ENCODE results near the gene ZNF592.

ZNF592 gene

DNA sequence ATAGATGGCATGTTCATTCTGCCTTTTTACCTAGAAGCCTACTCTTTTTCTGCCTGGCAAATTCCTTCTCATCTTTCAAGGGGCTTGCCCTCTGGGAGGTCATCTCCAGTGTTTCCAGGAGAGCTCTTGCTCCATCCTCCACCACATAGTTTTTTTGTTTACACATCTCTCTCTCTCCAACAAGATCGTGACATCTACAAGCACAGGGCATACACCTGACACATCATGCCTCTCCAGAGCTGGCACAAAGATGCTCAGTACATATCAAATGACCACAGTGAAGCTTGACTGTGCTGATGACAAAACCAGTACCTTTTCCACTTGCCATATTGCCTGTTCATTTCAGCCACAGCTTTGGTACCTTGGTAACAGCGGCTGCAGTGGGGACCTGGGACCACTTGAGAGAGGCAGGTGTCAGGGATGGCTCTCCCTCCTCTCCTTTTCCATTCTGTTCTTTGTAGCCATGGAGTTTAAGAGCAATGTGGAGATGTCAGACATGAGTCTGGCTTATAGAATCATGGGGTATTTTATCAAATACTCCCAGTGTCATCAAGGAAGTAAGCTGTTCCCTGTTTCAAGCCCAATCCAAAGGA is 84.2 kb downstream of the ZNF592 start:
- no peak for DNase-seq

DNA sequence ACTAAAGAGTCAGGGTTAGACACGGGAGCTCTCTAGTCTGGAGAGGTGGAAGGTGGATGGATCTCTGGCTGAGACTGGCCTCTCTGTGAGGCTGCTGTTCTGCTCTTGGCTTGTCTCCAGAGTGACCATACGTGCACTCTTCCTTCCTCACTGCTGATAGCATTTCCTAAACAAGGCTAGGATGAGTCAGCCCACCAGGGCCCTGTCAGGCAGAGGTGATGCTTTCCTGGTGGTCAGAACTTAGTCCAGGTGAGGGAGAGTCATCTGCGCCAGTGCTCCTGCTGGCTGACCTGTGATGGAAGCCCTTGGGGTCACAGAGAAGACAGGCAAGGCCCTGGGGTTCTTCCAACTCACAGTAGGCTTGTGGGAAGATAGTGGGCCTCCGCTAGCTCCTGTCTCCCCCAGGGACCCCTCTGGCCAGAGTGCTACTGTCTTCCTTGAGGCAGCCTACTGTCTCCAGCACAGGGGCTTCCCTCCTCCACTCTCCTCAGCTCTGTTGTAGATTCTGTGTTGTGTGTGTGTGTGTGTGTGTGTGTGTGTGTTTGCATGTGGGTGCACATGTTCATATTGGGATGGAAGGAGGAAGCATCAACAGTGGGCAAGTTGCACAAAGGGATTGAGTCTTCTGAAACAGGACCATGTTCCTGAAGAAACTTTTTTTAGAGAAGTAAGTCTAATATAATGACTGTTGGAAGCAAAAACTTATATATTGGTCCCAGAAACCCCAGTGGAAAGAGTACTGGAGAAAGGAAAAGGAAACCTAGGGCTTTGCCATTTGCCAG is 85.2 kb downstream of the ZNF592 start:
- no peak for DNase-seq

DNA sequence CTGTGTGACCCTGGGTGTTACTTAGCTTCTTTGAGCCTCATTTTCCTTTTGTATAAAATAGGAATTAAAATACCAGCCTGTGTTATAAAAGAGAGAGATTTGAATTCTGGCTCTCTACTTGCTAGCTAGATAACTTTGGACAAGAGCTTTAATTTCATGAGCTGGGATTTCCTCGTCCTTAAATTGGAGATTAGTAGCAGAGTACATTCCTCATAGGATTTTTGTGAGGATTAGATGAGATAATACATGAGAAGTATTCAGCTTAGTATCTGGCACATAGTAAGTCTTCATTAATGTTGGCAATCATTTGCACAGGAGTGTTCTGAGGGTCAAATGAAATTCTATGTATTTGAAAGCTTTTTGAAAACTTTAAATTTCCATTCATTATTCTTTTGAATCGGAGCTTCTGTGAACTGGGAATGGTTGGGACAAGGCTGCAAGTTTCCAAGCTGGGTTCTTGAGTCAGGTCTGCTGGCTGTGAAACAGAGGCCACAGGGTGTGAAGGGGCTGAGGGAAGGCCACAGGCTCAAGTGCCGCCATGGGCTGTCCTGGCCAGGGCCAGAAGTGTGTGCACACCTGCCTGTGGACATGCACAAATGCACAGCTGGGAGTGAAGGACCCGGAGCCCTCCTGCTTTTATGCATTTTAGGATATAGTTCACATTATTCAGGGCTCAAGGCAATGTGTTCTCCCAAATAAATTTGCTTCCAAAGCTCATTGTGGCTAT is 86.0 kb downstream of the ZNF592 start:
- no peak for DNase-seq

DNA sequence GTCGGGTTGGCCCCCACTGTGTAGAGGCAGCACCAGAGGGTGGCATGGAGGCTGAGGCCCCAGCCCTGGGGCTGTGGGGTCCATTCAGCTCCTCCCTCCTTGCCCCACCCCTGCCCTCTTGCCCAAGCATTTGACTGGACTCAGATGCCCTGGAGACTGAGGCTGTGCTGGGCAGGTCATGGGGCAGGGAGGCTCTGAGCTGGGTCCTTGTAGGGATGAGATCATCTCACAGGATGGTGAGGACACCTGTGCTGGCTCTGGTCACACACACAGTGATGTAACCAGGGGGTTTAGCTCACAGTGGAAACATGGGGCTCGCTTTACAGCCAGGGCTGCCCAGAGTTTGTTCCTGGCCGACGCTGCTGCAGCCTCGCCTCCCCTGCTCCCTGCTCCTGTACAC is 86.6 kb downstream of the ZNF592 start:
- no peak for DNase-seq

DNA sequence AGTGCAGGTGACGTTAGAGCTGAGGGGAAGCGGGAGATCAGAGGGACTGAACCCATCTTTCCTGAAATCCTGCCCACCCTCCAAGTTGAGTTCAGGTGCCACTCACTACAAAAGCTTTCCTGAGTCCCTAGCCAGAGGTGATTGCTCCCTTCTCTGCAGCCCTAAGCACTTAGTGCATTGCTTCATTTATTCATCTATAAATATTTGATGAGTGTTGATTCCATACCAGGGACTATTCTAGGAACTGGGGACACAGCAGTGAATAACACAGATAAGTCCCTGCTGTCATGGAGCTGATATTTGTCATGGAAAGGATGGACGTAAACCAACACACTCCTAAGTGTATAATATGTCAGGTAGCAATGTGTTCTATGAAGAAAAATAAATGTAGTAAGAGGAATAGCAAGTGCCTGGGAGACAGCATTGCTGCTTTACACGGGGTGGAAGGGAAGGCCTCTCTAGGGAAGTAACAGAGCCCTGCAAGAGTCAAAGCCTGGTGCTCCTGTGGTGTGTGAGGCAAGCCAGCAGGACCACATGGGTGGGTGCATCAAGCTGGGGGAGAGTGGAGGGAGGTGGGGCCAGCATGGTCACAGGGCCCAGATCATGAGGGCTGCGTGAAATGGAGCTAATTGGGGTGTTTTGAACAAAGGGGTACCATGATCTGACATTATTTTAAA is 87.4 kb downstream of the ZNF592 start:
- DNase-seq: no peak

DNA sequence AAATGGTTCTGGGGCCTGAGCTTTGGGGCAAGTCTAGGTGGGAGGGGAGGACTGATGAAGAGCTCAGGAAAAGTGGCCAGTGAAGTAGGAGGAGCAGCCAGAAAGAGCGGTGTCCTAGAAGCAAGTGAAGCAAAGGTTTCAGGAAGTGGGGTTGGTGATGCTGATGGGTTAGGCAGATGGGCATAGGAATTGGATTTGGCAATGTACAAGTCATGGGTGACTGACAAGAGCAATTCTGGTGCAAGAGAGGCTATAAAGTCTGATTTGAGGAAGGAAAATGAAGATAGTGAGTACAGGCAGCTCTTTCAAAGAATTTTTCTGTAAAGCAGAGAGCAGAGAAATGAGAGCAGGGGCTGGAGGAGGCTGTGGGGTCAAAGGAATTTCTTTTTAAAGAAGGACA is 88.5 kb downstream of the ZNF592 start:
- no peak for DNase-seq

DNA sequence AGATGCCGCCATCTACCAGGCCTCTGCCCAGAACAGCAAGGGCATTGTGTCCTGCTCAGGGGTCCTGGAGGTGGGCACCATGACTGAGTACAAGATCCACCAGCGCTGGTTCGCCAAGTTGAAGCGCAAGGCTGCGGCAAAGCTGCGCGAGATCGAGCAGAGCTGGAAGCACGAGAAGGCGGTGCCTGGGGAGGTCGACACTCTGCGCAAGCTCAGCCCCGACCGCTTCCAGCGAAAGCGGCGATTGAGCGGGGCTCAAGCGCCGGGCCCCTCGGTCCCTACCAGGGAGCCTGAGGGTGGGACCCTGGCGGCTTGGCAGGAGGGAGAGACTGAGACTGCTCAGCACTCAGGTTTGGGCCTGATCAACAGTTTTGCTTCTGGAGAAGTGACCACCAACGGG is 91.3 kb downstream of the ZNF592 start:
- DNase-seq: no peak

DNA sequence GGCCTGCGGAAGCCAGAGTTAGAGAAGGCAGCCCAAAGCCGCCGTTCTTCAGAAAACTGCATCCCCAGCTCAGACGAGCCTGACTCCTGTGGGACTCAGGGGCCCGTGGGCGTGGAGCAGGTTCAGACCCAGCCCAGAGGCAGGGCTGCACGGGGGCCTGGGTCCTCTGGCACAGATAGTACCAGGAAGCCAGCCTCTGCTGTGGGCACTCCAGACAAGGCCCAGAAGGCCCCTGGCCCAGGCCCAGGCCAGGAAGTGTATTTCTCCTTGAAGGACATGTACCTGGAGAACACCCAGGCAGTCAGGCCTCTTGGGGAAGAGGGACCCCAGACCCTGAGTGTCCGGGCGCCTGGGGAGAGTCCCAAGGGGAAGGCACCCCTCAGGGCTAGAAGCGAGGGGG is 91.9 kb downstream of the ZNF592 start:
- DNase-seq: no peak

DNA sequence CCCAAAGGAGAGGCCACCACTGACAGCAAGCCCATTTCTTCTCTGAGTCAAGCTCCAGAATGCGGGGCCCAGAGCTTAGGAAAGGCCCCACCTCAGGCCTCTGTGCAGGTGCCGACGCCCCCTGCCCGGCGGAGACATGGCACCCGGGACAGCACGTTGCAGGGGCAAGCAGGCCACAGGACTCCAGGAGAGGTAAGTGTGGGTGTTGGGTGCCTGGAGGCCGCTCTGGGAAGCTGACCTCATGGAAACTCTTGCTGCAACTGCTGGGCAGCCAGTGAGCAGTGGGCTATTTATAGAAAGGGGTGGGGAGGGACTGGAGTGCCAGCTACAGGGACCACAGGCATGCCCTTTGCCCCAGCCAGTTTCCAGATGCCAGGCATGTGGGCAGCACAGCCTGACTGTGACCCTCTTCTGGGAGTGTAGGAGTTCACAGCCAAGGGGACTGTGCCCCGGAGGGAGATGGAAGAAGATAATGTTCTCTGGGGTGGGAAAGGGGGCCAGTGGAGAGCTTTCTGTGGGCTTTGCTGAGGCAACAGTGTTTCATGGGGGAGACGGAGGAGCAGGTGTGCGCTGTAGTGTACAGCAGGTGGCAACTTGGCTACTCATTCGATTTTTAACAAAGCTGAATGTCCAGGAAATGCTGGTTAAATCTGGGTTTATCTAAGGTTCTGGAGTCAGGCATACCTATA is 92.5 kb downstream of the ZNF592 start:
- no peak for DNase-seq

DNA sequence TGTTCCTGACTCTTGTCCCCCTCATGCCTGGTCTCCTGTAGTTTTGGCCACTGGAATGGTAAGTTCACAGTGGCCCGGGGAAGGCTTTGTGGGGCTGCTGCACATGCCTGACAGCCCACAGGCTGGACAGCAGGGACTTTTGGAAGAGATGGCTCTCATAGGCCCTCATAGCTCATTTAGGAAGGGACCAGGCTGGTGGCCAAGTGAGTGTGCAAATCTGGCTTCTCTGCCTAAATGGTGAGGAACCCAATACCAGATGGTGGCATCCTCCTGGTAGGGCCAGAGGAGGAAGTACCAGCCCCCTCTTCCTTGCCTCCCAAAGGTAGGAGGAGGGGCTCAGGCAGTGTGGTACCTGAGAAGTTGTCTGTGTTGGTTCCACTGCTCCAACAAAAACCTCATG is 94.4 kb downstream of the ZNF592 start:
- DNase-seq: no peak

DNA sequence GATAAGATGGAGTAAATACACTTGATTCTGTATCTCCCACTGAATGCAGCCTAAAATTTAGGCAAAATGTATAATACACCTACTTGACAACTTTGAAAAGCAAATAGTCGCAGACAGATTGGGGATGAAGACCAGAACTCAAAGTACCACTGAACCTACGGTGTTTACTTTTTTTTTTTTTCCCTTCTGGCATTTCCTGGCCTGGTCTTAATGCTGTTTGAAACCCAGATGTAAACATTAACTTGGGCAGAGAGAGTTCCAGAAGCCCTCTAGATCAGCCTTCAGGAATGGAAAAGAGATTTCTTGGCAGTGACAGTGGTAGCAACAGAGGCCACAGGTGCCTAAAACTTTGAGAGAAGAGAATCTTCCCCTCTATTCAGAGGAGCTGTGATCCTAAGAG is 96.6 kb downstream of the ZNF592 start:
- DNase-seq: no peak

DNA sequence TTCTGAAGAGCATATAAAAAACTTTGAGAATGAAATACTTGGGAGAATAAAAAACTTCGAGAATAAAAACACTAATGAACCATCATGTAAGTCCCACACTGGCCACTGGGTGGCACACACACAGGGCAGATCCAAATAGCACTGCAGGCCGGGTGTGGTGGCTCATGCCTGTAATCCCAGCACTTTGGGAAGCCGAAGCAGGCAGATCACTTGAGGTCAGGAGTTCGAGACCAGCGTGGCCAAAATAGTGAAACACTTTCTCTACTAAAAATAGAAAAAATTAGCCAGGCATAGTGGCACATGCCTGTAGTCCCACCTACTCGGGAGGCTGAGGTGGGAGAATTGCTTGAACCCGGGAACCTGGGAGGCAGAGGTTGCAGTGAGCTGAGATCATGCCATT is 97.2 kb downstream of the ZNF592 start:
- peak in 1 of 4 experiments; percentile 22 for DNase-seq

DNA sequence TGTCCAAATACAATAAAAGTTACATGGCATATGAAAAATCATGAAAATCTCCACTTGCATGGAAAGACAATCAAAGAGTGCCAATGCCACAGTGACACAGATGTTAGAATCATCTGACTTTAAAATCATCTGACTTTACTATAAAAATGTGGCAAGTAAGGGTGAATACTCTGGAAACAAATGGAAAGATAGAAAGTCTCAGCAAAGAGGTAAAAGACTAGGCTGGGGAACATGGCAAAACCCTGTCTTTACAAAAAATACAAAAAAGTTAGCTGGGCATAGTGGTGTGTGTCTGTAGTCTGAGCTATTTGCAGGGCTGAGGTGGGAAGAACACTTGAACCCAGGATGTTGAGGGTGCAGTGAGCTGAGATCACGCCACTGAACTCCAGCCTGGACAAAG is 97.9 kb downstream of the ZNF592 start:
- no peak for DNase-seq

DNA sequence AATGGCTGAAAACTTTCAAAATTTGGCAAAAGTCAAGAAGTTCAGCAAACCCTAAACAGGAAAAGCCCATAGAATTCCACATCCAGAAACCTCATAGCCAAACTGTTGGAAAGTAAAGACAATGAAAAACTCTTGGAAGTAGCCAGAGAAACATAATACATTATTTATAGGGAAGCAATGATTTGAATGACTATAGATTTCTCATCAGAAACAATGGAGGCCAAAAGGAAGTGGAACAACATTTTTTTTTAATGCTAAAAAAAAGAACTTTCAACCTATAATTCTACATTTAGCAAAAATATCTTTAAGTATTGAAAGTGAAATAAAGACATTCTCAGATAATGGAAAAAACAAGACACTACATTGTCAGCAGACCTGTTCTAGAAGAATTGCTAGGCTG is 99.0 kb downstream of the ZNF592 start:
- no peak for DNase-seq

DNA sequence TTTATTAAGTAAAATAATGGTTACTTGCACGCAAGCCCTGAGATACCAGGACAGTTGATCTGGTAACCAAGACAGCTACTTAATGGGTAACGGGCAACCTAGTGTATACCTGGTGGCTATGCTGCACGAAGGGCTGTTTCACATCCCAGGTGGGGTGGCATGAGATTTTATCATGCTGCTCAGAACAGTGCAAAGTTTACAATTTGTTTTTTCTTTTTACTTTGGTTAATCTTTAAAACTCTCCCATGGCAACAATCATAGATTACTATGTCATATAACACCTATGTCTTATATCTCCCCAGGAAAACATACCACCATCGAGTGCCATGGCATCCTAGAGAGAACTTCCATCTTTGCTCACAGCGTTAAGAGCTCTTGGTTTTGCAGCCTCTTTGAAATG is 103.8 kb downstream of the ZNF592 start:
- no peak for DNase-seq

DNA sequence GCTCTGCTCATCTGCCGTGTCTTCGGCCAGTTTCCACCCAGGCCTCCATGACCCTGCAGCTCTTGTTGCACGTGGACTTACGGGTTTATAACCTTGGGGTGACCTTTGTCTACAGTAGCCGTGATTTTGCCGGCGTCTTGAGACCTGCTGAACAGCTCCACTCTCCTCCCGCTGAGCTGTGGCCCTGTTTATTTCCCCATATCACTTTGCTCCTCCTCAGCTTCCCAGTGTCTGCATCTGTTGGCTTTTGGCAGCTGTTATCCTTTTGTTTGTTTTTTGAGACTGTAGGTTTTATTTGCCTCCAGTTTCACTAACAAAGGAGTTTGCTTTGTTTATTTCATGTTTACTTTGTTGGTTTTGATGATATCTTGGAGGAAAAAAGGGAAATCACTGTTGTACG is 106.7 kb downstream of the ZNF592 start:
- DNase-seq: no peak

DNA sequence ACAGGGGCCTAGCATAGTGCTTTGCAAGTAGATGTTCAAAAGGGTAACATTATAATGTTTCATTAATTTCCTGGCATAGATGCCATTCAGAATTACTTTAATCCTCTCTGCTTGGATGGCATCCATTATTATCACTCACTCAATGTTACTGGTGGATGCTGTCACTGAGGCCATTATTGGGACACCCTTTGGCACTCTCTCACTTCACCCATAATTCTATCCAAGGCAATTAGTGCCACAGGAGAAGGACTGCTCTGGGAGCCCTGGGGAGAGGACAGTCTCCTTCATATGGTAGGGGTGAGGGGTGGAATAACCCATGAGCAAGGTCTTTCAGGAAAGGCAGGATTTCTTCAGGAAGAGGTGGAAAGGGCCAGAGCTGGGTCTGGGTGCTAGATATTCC is 107.4 kb downstream of the ZNF592 start:
- DNase-seq: no peak

Data from activated CD4-positive, CD25-positive, alpha-beta regulatory T cell (primary cell).